Hepatocyte (in vitro differentiated cells): ENCODE measurements around the gene MIPOL1.

Experiments
- CTCF ChIP-seq: fragments of 200-600 bp; sonication (generic); IDR thresholded peaks from 2 replicates; pipeline ENCODE4 v1.5.1; 2016; ENCODE audit warnings: antibody characterized with exemption, mild to moderate bottlenecking; ENCODE audit not compliant: poor library complexity
- EZH2 ChIP-seq: fragments of 200-600 bp; sonication (generic); IDR thresholded peaks from 2 replicates; pipeline ENCODE4 v1.6.1; 2016; ENCODE audit warnings: antibody characterized with exemption, mild to moderate bottlenecking, borderline replicate concordance

- TF ChIP-seq CTCF (no peak), EZH2 (no peak)
Measured at GRCh38 chr14:37328673-37329072, 130.9 kb downstream of the MIPOL1 start.
